Activated T-cell treated with anti-CD3 and anti-CD28 coated beads for 24 hours (primary cell): Measurements from ENCODE around the gene IER5L.

ENCODE experiments used
- DNase-seq: peaks from one replicate; pipeline ENCODE4 v3.0.0-alpha.2; 2020; ENCODE audit warnings: low read depth

IER5L gene

DNA sequence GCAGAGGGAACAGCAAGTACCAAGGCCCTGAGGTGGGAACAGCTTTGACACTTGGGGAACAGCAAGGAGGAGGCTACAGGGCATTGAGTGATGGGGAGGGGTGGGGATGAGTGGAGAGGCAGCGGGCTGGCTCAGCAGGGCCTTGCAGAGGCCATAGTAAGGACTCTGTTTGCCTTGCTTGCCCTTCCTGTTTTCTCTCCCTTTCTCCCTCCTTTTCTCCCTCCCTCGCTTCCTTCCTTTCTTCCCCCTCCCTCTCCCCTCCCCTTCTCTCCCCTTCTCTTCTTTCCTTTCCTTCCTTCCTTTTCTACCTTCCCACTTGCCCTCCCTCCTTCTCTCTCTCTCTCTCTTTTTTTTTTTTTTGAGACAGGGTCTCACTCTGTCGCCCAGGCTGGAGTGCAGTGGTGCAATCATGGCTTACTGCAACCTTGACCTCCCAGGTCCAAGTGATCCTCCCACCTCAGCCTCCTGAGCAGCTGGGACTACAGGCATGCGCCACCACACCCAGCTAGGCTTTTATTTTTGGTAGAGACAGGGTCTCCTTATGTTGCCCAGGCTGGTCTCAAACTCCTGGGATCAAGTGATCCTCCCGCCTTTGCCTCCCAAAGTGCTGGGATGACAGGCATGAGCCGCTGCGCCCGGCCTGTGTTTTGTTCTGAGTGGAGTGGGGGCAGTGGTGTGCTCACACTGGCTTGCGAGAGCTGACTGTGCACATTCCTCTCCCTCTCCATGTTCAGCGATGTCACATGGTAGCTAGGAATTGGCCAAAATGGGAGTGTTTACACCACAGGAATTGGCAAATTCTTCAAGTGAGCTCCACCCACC lies 17.1 kb downstream of the IER5L start:
- DNase-seq: no peak

GRCh38 chr9:129156163-129156562 lies 21.9 kb downstream of the IER5L start:
- no peak for DNase-seq

- no peak for DNase-seq
These were observed 23.1 kb downstream of the IER5L start for GRCh38 chr9:129154866-129155477.

DNA sequence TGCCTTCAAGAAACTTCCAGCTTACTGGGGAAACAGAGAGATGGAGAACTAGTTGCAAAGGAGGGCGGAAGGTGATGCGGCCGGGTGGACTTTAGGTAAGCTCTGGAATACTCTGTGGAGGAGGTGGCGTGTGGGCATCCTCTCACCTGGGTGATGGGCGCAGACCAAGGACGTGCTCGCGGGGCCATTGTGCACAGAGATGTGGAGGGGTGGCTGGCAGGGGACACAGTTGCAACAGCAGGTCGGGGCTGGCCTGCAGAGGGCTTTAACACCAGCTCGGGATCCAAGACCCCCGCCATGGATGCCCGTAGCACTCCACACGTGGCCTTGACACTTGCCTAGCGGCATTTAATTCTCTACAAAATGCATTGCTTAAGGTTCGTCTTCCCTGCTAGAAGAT lies 26.6 kb downstream of the IER5L start:
- DNase-seq: no peak

DNA sequence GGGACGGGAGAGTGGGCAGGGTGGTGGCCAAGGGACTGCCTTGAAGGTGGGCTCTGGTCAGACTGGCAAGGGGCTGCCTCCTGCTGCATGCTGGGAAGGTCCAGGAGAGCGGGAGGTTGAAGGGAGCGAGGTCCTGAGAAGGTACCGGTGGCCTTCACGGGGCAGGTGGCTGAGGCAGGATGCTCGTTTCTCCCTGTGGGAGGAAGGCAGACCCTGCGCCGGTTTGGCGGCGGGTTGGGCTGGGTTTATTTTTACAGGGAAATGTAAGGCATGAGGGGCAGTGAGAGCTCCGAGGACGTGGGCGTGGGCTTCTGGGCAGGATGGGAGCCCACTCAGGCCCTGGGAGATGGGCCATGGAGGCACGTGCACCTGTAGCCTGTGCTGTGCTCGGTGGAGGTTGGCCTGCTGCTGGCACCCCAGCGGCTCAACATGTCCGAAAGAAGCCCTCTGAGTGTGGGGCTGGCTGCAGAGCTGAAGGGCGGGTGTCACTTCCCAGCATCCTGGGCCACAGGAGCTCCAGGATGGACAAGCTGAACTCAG lies 27.3 kb downstream of the IER5L start:
- no peak for DNase-seq

DNA sequence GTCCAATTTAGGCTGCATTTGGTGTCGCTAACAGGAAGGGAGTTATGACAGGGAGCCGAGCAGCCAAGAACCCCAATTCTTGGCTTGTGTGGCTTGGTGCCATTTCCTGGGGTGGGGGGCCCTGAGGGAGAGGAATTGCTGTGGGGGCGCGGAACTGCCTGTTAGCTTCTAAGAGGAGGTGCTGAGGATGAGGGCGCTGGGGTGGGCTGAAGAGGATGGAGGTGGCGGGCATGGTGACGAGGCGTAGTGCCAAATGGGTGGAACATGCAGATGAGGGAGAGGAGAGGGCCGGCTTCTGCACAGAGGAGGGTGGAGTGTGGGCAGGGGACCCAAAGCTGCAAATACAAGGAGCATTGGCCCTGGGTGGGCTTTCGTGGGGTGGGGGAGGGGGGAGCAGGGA lies 27.9 kb downstream of the IER5L start:
- no peak for DNase-seq

GRCh38 chr9:129149442-129149841 lies 28.6 kb downstream of the IER5L start:
- DNase-seq: no peak

DNA sequence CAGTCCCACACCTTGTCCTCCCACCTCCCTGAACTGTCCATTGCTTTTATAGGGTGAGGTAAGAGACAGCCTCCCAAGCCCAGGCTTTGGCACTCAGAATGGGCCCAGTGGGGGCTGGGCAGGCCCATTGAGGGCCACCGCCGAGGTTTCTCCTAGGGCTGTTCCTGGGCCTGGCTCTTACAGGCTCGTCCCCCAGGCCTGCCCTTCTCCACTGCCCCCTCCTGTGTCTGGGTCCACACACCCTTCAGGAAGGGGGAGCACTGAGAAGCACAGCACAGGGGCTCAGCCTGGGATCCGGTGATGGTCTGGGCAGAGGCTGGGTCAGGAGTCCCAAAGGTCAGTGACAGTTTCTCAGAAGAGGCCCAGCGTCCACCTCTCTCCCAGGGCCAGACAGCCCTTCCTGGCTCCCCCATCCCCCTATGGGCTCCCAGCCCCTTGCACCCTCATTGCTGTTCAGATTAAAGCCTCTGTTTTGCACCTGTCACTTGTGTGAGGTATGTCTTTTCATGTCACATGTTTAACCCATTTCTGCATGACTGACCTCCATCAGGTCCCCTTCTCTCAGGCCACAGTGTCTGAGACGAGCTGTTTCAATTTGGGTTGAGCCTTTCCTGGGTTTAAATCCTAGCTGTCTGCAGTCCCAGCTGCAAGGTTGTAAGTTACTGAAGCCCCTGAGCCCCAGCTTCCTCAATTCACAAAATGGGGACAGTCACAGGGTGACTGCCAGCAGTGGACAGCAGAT lies 29.4 kb downstream of the IER5L start:
- DNase-seq: no peak

GRCh38 chr9:129146441-129146941 lies 31.6 kb downstream of the IER5L start:
- no peak for DNase-seq

DNA sequence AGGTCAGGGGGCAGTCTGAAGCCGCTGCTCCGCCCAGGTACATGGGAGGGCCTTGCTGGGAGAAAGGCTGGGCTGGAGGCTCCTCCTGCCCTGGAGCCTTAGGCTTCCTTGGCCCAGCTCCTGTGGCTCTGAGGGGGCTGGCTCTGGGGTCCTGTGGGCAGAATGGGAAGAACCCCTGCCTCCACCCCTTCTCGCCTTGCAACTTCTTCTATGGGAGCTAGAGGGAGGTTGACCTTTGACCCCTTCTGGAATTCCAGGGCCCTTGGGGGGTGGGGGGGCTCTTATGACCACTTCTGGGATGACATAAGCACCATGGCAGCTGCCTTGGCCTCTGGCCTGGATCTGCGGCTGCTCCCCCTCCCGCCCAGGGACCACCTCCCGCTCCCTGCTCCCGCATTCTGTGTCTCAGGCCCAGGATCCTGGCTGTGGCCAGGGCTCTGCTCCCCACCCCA lies 32.2 kb downstream of the IER5L start:
- no peak for DNase-seq

GRCh38 chr9:129145316-129145715 lies 32.7 kb downstream of the IER5L start:
- DNase-seq: no peak

DNA sequence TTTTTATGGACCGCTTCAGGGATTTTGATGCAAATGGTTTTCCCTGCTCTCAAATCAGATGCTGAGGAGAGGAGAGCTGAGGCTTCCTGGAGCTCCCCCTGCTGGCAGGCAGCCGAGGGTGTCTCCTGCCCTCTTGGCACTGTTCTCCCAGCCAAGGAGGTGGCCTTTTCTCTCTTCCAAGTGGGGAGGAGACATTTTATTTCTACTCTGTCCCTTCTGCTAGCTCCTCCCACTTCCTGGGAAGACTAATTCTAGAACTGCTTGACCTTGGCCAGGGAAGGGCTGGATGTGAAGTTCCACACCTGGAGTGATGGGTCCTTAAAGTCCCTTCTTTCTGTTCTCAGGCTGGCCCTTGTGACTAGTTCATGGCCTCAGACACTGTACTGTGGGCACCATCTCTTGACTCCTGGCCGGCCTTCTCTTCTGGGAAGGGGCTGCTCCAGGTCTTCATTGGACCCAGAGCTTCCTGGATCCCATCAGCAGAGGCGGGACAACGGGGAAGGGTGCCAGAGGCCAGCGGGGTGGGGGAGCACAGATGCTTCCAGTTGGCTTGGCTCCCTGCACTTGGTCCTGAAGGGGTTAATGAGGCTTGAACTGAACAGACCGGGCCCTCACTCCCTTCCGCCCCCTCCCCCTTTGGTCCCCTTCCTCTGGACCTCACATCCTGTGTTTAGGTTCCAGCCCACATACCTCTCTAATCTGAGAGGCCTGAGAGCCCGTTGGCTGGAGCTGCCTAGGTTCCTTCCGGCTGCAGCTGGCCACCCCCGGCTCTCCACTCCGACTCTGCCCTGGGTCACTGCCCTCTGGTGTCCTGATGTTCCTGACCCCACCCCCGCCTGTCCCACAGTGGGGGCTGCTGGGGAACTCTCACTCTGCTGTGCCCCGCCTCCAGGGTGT lies 34.8 kb downstream of the IER5L start:
- peak; percentile 57 for DNase-seq

DNA sequence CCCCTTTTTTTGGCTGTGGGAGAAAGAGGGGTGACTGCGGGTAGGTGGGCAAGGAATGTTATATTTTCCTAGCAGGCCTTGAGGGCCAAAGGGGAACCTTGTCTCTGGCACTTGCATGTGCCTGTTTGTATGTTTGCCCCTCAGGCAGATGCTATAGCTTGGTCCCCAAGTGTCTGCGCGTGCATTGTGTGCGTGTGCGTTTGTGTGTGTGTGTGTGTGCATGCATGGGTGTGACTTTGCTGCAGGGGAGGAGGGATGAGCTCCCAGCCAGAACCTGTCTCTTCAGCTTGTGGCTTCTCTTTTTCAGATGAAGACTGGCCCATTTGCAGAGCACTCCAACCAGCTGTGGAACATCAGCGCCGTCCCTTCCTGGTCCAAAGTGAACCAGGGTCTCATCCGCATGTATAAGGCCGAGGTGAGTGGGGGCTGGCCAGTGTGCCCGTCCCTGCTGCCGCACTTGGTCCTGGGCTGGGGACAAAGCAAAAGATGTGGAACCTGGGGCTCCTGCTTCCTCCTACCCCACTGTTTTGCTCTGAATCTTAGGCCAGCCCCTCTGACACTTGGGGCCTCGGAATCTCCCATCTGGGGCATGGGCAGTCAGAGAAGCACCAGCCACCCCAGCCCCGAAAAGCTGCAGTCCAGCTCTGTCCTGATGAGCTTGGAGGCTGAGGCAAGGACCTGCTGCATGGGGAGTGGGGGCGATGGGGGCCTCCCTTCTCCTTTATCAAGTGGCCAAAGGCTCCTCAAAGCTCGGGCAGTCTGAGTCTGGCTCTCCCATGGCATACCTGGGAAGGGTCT lies 35.7 kb downstream of the IER5L start:
- DNase-seq: no peak

GRCh38 chr9:129141066-129142041 lies 36.7 kb downstream of the IER5L start:
- no peak for DNase-seq

GRCh38 chr9:129140397-129141065 lies 37.5 kb downstream of the IER5L start:
- no peak for DNase-seq

GRCh38 chr9:129139993-129140396 lies 38.1 kb downstream of the IER5L start:
- DNase-seq: peak; percentile 76

GRCh38 chr9:129139233-129139992 lies 38.6 kb downstream of the IER5L start:
- DNase-seq: peak; percentile 72
